ENCODE data around the gene EBI3. TPM values are rescaled to one million over a fixed set of nuclear protein-coding genes. Genes with fewer than 3 reads are reported as not detected.
"Not testable (repeated sequence)": the region's sequence is repeated elsewhere in the genome, so short reads cannot be mapped to it uniquely, and the experiment has no call there.

EBI3 gene
- total RNA-seq, 1 donor from 2014 or later: not detected

GRCh38 chr19:4279530-4280422 lies 50.5 kb downstream of the EBI3 start:
- Histone ChIP-seq H3K9me3 (no peaks in the 10 kb centered on the region), H3K36me3 (no peaks in the 10 kb centered on the region), H3K27me3 (peaks cover 12% of the 10 kb centered on the region), H3K27ac (no peak overlapping the region), H3K4me1 (peaks cover 19% of the 10 kb centered on the region), H3K4me3 (peak overlapping the region; percentile 18 to 22)
- DNase-seq (ENCODE audit: extremely low spot score in 2 of 2): no peak
- TF ChIP-seq CTCF (IDR thresholded peaks at IDR 0.05) (no peak), POLR2AphosphoS5 (IDR thresholded peaks at IDR 0.05; ENCODE audit: insufficient read depth in 1 of 2, low read depth in 1 of 2) (no peak)
- intact Hi-C loops (cut with DNase I): loop anchor here (10.0 kb wide), 1 partner anchor 115 kb away; no protein-coding TSS in a partner anchor

GRCh38 chr19:4284176-4284958 lies 55.0 kb downstream of the EBI3 start:
- Histone ChIP-seq H3K4me1 (peaks cover 10% of the 10 kb centered on the region), H3K27me3 (peaks cover 7% of the 10 kb centered on the region), H3K4me3 (no peak overlapping the region), H3K36me3 (no peaks in the 10 kb centered on the region), H3K27ac (no peak overlapping the region), H3K9me3 (no peaks in the 10 kb centered on the region)
- TF ChIP-seq POLR2A (IDR thresholded peaks at IDR 0.05): no peak
- no peak for TF ChIP-seq POLR2AphosphoS5 (IDR thresholded peaks at IDR 0.05; ENCODE audit: insufficient read depth in 1 of 2, low read depth in 1 of 2)
- no peak for TF ChIP-seq CTCF (IDR thresholded peaks at IDR 0.05)
- intact Hi-C loops (cut with DNase I): no loop called here
- DNase-seq (ENCODE audit: extremely low spot score in 2 of 2): no peak

- intact Hi-C loops (cut with DNase I): no loop called here
- Histone ChIP-seq H3K27ac (no peak overlapping the region), H3K9me3 (no peaks in the 10 kb centered on the region), H3K36me3 (no peaks in the 10 kb centered on the region), H3K4me1 (peaks cover 4% of the 10 kb centered on the region), H3K4me3 (no peak overlapping the region), H3K27me3 (peaks cover 6% of the 10 kb centered on the region)
- TF ChIP-seq POLR2AphosphoS5 (IDR thresholded peaks at IDR 0.05; ENCODE audit: insufficient read depth in 1 of 2, low read depth in 1 of 2): no peak
- no peak for TF ChIP-seq POLR2A (IDR thresholded peaks at IDR 0.05)
- TF ChIP-seq CTCF (IDR thresholded peaks at IDR 0.05): no peak
- no peak for DNase-seq (ENCODE audit: extremely low spot score in 2 of 2)
These were observed 55.7 kb downstream of the EBI3 start for GRCh38 chr19:4284974-4285373.

GRCh38 chr19:4286141-4286540 lies 56.8 kb downstream of the EBI3 start:
- H3K9me3 ChIP-seq; H3K4me1 ChIP-seq; H3K27me3 ChIP-seq; H3K36me3 ChIP-seq; intact Hi-C loops (cut with DNase I); H3K27ac ChIP-seq; H3K4me3 ChIP-seq; DNase-seq (ENCODE audit: extremely low spot score in 2 of 2): not testable (repeated sequence)

Other genes starting within 250 kb of the EBI3 start
- gene EEF2, start 244.1 kb upstream of the EBI3 start, total RNA-seq: 1,702 TPM
- 14.0 TPM for gene PIAS4, start 221.8 kb upstream of the EBI3 start, total RNA-seq
- 60.6 TPM for gene ZBTB7A, start 162.6 kb upstream of the EBI3 start, total RNA-seq
- gene MAP2K2, start 105.4 kb upstream of the EBI3 start, total RNA-seq: 104 TPM
- not detected for gene CREB3L3, start 75.9 kb upstream of the EBI3 start, total RNA-seq
- 65.6 TPM for gene SIRT6, start 47.0 kb upstream of the EBI3 start, total RNA-seq
- 0.25 TPM for gene ANKRD24, start 46.8 kb upstream of the EBI3 start, total RNA-seq
- gene YJU2, start 17.6 kb downstream of the EBI3 start, total RNA-seq: 19.9 TPM
- not detected for gene SHD, start 49.7 kb downstream of the EBI3 start, total RNA-seq
- gene TMIGD2, start 72.9 kb downstream of the EBI3 start, total RNA-seq: not detected
- gene FSD1, start 75.1 kb downstream of the EBI3 start, total RNA-seq: 1.7 TPM
- gene STAP2, start 109.3 kb downstream of the EBI3 start, total RNA-seq: 29.2 TPM
- gene MPND, start 114.0 kb downstream of the EBI3 start, total RNA-seq: 10.1 TPM
- 65.6 TPM for gene SH3GL1, start 171.0 kb downstream of the EBI3 start, total RNA-seq
- gene CHAF1A, start 173.1 kb downstream of the EBI3 start, total RNA-seq: 21.4 TPM
- gene UBXN6, start 228.3 kb downstream of the EBI3 start, total RNA-seq: 147 TPM
- gene HDGFL2, start 242.8 kb downstream of the EBI3 start, total RNA-seq: 33.1 TPM

Data from vagina (tissue), 2 donors.